Measurements from ENCODE around the gene PIP4K2A. TPM values are rescaled to one million over a fixed set of nuclear protein-coding genes. Genes with fewer than 3 reads are reported as not detected.
"Not testable (repeated sequence)": the region's sequence is repeated elsewhere in the genome, so short reads cannot be mapped to it uniquely, and the experiment has no call there.

The PIP4K2A gene
- total RNA-seq, 2 experiments from 2014 or later = 108 to 115 TPM

DNA sequence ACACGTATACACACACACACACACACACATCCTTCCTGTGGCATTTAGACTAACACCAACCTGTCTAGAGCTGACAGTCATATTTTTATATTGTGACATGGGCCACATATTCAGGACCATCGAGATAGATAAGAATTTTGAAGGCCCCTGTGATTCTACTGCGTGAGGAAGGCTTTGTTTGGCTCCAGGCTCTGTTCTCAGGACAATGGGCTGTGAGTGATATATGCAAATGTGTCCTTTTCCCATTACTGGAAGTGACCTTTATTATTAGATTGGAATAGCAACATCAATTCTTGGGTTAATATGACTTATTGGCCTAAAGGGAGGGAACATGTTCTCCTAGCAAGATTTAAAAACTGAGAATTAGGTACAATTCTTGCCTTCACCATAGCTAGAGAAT, 213.0 kb downstream of the PIP4K2A start:
- H3K4me1 Mint-ChIP-seq (ENCODE audit: low read depth) = peaks cover 8% of the 10 kb centered on the region
- CTCF ChIA-PET = interaction anchor here (1.3 kb wide), 1 partner anchor 40 kb away, joined by 3 read pairs; no protein-coding TSS in a partner anchor
- H3K27me3 Mint-ChIP-seq = peaks cover 10% of the 10 kb centered on the region
- H3K36me3 Mint-ChIP-seq (ENCODE audit: low read depth) = no peaks in the 10 kb centered on the region
- DNase-seq = no peak
- POLR2A ChIA-PET = interaction anchor here (1.0 kb wide), 1 partner anchor 46 kb away, joined by 3 read pairs; no protein-coding TSS in a partner anchor
- H3K27ac Mint-ChIP-seq = no peak overlapping the region
- intact Hi-C loops (cut with micrococcal nuclease) = no loop called here
- H3K9me3 Mint-ChIP-seq = no peaks in the 10 kb centered on the region
- no peak for ATAC-seq
- TF ChIP-seq, protein P1, sequence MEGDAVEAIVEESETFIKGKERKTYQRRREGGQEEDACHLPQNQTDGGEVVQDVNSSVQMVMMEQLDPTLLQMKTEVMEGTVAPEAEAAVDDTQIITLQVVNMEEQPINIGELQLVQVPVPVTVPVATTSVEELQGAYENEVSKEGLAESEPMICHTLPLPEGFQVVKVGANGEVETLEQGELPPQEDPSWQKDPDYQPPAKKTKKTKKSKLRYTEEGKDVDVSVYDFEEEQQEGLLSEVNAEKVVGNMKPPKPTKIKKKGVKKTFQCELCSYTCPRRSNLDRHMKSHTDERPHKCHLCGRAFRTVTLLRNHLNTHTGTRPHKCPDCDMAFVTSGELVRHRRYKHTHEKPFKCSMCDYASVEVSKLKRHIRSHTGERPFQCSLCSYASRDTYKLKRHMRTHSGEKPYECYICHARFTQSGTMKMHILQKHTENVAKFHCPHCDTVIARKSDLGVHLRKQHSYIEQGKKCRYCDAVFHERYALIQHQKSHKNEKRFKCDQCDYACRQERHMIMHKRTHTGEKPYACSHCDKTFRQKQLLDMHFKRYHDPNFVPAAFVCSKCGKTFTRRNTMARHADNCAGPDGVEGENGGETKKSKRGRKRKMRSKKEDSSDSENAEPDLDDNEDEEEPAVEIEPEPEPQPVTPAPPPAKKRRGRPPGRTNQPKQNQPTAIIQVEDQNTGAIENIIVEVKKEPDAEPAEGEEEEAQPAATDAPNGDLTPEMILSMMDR (IDR thresholded peaks at IDR 0.05) = no peak
- no peak overlapping the region for H3K4me3 Mint-ChIP-seq

DNA sequence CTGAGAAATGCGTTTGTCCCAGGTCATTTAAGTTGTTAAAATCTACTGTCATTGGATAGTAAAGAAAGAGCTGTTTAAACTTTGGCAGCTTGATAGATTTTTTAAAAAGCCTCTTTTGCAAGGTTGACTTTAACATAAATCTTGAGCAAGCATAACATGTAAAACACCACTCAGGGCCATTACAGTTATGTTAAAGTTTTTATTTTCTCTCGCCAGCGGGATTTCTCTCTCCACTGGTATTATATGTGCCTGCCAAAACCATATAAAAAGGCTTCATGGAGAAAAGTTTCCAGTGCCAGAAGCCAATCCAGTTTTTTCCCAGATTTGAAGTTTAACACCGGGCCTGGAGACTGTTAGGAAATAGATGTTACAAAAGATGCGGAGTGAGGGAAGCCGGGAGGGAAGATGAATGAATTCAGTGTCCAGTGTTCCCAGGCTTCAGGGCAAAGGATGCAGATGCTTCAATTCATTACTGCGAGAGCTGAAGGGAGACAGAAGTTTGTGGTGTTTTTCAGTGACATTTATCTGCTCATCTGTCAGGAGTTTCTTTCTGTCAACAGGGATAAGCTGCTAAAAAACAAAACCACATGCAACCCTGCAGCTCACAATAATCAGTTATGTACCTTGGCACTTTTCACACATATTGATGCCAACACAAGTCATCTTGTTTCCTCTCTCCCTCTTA, 213.6 kb downstream of the PIP4K2A start:
- DNase-seq (no peak), ATAC-seq (no peak)
- no peak overlapping the region for H3K27ac Mint-ChIP-seq
- CTCF ChIA-PET = interaction anchor here (1.3 kb wide), 1 partner anchor 40 kb away, joined by 3 read pairs; no protein-coding TSS in a partner anchor
- no peak overlapping the region for H3K4me3 Mint-ChIP-seq
- intact Hi-C loops (cut with micrococcal nuclease) = no loop called here
- TF ChIP-seq, protein P1 (IDR thresholded peaks at IDR 0.05) = no peak
- POLR2A ChIA-PET = interaction anchor here (1.0 kb wide), 1 partner anchor 46 kb away, joined by 3 read pairs; no protein-coding TSS in a partner anchor
- H3K4me1 Mint-ChIP-seq (ENCODE audit: low read depth) = peaks cover 1% of the 10 kb centered on the region
- peaks cover 10% of the 10 kb centered on the region for H3K27me3 Mint-ChIP-seq
- no peaks in the 10 kb centered on the region for H3K36me3 Mint-ChIP-seq (ENCODE audit: low read depth)
- H3K9me3 Mint-ChIP-seq = no peaks in the 10 kb centered on the region

DNA sequence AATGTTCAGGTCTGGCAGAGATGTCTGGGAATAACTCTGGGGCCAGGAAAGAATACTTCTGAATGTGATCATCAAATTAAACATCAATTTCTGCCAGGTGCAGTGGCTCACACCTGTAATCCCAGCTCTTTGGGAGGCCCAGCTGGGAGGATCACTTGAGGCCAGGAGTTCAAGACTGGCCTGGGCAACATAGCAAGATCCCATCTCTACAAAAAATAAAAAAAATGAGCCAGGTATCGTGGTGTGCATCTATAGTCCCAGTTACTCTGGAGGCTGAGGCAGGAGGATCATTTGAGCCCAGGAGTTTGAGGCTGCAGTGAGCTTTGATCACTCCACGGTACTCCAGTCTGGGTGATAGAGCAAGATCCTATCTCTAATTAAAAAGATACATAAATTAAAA, 214.4 kb downstream of the PIP4K2A start:
- POLR2A ChIA-PET; CTCF ChIA-PET; H3K4me3 Mint-ChIP-seq; H3K27ac Mint-ChIP-seq; H3K36me3 Mint-ChIP-seq (ENCODE audit: low read depth); H3K9me3 Mint-ChIP-seq; intact Hi-C loops (cut with micrococcal nuclease); H3K4me1 Mint-ChIP-seq (ENCODE audit: low read depth); H3K27me3 Mint-ChIP-seq; DNase-seq; ATAC-seq: not testable (repeated sequence)

DNA sequence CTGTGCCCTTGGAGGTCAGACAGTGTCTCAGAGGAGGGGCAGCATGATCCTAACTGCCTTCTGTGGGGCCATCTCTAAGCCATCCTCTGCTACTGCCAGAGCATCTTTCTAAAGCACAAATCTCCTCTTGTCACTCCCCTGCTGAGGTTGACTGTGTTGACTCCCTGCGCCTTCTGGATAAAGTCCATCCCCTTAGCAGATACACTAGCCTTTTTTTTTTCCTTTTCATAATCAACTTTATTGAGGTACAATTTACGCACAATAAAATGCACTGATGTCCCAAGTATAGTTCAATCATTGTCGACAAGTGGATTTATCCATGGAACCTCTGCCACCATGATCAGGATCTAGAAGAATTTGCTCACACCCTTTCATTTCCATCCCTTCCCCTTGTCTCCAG, 219.0 kb downstream of the PIP4K2A start:
- Mint-ChIP-seq H3K4me3 (no peak overlapping the region), H3K27me3 (peaks cover 14% of the 10 kb centered on the region), H3K36me3 (ENCODE audit: low read depth) (no peaks in the 10 kb centered on the region), H3K9me3 (no peaks in the 10 kb centered on the region), H3K27ac (no peak overlapping the region), H3K4me1 (ENCODE audit: low read depth) (peaks cover 16% of the 10 kb centered on the region)
- TF ChIP-seq, protein P1 (IDR thresholded peaks at IDR 0.05) = no peak
- intact Hi-C loops (cut with micrococcal nuclease) = no loop called here
- ChIA-PET POLR2A (no interaction called here), CTCF (no interaction called here)
- ATAC-seq = no peak
- no peak for DNase-seq

DNA sequence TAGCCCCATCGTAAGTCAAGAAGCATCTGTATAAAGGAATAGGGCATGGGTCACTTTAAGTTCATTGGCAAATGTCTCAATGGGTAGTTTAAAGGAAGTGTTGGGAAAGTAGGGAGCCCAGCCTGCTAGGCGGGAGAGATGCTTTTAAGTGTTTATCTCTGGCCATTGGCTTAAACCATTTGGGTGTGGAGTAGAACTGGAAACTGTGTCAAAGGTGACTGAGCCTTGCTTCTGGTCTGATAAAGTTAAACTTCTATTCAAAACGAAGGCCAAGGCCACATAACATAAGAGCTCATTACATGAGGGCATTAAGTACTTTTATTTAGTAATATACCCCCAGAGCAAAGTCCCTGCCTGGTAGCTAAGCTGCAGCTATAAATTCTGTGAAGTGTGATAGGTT, 220.4 kb downstream of the PIP4K2A start:
- TF ChIP-seq, protein P1 (IDR thresholded peaks at IDR 0.05) = no peak
- ChIA-PET CTCF (no interaction called here), POLR2A (no interaction called here)
- Mint-ChIP-seq H3K4me3 (no peak overlapping the region), H3K9me3 (no peaks in the 10 kb centered on the region), H3K4me1 (ENCODE audit: low read depth) (peaks cover 16% of the 10 kb centered on the region), H3K27me3 (peaks cover 17% of the 10 kb centered on the region), H3K36me3 (ENCODE audit: low read depth) (no peaks in the 10 kb centered on the region), H3K27ac (no peak overlapping the region)
- DNase-seq = no peak
- ATAC-seq = no peak
- intact Hi-C loops (cut with micrococcal nuclease) = no loop called here

Measured in activated CD8-positive, alpha-beta T cell treated with anti-CD3 and anti-CD28 coated beads for 36 hours (primary cell).